Mesothelial cell of epicardium (in vitro differentiated cells): ENCODE data around the gene FAM241B. TPM values are rescaled to one million over a fixed set of nuclear protein-coding genes. Genes with fewer than 3 reads are reported as not detected.

ENCODE experiments used
- DNase-seq, 2 experiments: peaks; one replicate each; pipeline ENCODE4 v3.0.0; 2021; ENCODE audit warnings: low spot score in 2 of 2; ENCODE audit not compliant: unreplicated experiment in 2 of 2
- H3K27ac Mint-ChIP-seq: 2 replicates; pipeline ENCODE4 v1.8.0; 2021; ENCODE audit warnings: mixed read lengths
- H3K27me3 Mint-ChIP-seq: 2 replicates; pipeline ENCODE4 v1.8.0; 2021; ENCODE audit warnings: low read depth, mixed read lengths
- H3K36me3 Mint-ChIP-seq: 2 replicates; pipeline ENCODE4 v1.8.0; 2021; ENCODE audit warnings: mixed read lengths
- H3K4me1 Mint-ChIP-seq: 2 replicates; pipeline ENCODE4 v1.8.0; 2021; ENCODE audit warnings: mixed read lengths
- H3K4me3 Mint-ChIP-seq: 2 replicates; pipeline ENCODE4 v1.8.0; 2021; ENCODE audit warnings: mild to moderate bottlenecking, moderate library complexity, mixed read lengths
- H3K9me3 Mint-ChIP-seq: 2 replicates; pipeline ENCODE4 v1.8.0; 2021; ENCODE audit warnings: mixed read lengths
- CTCF ChIP-seq: fragments of 200-600 bp; sonication (generic); IDR thresholded peaks from one replicate; pipeline ENCODE4 v1.5.0; 2021; ENCODE audit warnings: antibody characterized with exemption; ENCODE audit not compliant: unreplicated experiment
- total RNA-seq: library from RNA; stranded (reverse); gene quantifications from 3 replicates; pipeline ENCODE4 v1.2.1, GENCODE V29; 2021

FAM241B gene
- total RNA-seq, 1 donor from 2014 or later: 20.1 TPM

GRCh38 chr10:69657866-69658265 is 27.8 kb downstream of the FAM241B start:
- Mint-ChIP-seq H3K4me1 (peaks cover 32% of the 10 kb centered on the region), H3K36me3 (no peaks in the 10 kb centered on the region), H3K27me3 (peaks cover 8% of the 10 kb centered on the region), H3K27ac (no peak overlapping the region), H3K4me3 (no peak overlapping the region), H3K9me3 (no peaks in the 10 kb centered on the region)
- TF ChIP-seq CTCF: no peak
- no peak for DNase-seq

DNA sequence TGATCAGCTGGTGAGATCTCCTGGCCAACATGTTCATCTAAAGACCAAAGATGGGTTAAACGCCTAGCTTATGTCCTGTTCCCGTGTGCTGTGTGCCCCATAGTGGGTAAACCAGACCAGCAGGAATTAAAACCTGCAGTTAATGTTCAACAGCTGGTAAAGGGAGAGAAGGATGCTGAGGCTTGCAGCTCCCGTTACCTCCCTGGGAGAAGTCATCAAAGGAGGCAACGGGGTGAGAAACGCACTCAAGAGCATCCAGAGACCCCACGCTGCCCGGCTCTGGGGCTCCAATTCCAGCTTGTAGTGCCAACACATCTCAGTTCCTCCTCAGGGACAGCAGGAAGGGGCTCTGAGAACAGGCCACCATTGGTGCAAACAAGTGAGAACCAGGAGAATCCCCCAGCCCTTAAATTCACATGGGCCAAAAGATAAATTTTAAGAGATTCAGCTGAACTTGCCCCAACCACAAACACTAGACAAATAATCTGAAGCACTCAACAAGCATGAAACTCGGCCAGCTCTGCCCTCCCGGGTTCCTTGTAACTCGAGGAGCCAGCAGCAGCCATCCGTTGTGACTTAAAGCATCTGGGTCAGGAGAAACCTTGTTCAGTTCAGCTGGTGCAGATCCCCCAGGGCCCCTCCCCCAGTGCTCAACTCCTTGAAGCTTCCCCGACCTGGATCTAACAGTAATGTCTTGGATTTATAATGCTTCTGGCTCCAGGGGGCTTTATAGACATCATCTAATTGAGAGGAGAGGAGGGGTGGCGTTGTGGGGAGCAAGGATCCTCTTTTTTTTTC is 29.4 kb downstream of the FAM241B start:
- H3K9me3 Mint-ChIP-seq: no peaks in the 10 kb centered on the region
- H3K27ac Mint-ChIP-seq: no peak overlapping the region
- H3K27me3 Mint-ChIP-seq: peaks cover 8% of the 10 kb centered on the region
- no peaks in the 10 kb centered on the region for H3K36me3 Mint-ChIP-seq
- H3K4me1 Mint-ChIP-seq: peaks cover 35% of the 10 kb centered on the region
- TF ChIP-seq CTCF: no peak
- no peak for DNase-seq
- H3K4me3 Mint-ChIP-seq: no peak overlapping the region

DNA sequence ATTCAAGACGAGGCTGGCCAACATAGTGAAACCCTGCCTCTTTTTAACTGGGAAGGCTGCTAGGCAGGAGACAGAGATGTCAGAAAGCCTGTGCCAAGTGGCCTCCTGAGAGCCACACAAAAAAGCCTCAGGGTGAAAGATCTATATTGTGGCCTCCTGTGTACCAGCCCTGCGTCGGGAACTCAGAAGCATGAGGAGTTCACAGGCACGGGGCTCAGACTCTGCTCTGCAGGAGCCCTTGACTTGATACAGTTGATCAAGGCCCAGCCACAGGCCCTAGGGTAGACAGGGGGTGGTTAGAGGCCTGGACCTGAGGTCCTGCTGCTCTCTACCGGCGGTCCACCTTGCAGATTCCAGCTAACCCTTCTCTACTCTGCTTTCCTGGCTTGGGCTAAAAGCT is 30.2 kb downstream of the FAM241B start:
- no peak overlapping the region for H3K4me3 Mint-ChIP-seq

DNA sequence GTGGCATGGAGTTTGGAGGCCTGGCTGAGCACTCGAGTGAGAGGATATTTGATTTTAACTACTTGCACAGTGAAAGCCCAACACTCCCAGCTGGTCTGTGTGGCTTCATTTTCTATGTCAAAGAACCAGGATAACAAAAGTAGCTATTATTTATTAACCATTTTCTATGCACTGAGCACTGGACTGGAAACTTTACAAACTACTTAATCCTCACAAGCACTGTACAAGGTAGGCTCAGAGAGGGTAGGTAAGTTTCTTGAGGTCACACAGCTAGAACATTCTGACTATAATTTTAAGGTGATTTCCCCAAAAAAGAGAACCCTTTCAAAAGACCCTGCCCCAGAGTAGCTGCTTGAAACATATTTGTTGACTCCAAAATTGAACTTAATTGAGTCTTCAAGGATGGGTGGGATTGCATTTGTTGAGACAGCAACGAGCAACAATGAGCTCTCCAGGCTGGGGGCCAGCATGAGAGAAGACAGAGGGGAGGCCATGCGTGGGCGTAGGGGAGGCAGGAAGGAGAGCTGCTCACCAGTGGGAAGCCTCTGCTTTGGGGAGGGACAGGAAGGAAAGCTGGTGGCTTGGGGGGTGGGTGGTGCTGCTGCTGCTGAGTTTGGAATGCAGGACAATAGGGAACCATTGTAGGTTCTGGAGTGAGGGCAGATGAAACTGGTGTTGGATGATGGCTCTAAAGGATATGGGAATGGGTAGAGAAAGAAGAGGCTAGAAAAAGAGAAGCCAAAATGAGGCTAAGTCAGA is 31.5 kb downstream of the FAM241B start:
- Mint-ChIP-seq H3K36me3 (no peaks in the 10 kb centered on the region), H3K9me3 (no peaks in the 10 kb centered on the region), H3K27ac (peak overlapping the region; percentile 58), H3K4me3 (no peak overlapping the region), H3K27me3 (peaks cover 6% of the 10 kb centered on the region), H3K4me1 (peaks cover 30% of the 10 kb centered on the region)
- no peak for TF ChIP-seq CTCF
- DNase-seq: no peak

More for the DNA sequence above, 30.2 kb downstream of the FAM241B start:
- DNase-seq: no peak
- Mint-ChIP-seq H3K27ac (no peak overlapping the region), H3K4me1 (peaks cover 35% of the 10 kb centered on the region), H3K27me3 (peaks cover 8% of the 10 kb centered on the region), H3K9me3 (no peaks in the 10 kb centered on the region), H3K36me3 (no peaks in the 10 kb centered on the region)
- TF ChIP-seq CTCF: no peak

DNA sequence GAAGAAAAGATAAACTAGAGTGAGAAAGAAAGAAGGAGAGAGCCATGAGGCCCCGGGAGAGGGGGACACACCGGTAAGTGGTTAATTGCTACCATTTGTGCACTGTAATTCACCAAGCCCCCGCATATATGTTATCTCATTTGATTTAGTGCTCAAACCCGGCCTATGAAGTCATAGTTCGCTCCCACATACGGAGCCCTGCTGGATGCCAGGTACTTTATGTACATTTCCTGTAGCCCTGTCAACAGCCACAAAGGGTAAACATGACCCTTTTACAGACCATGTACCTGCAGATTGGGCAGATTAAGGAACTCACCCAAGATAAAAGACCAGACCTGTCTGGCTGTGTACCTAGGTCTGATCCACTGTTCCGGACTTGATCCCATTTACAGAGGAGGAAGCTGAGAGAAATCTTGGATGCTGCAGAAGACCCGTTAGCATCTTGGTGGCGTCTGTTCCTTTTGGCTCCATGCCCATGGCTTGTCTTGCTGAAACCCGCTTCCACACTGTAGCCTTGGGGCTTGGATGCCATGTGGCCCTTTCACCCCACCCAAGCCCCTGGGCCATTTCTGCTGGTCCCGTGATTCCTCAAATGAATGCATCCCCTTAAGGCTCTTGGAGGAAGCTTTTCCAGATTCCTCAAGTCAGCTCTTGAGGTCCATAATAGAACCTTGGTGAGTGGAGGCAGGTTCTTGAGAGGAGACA is 32.3 kb downstream of the FAM241B start:
- Mint-ChIP-seq H3K27ac (peak overlapping the region; percentile 58), H3K36me3 (no peaks in the 10 kb centered on the region), H3K9me3 (no peaks in the 10 kb centered on the region), H3K4me3 (no peak overlapping the region), H3K27me3 (peaks cover 12% of the 10 kb centered on the region), H3K4me1 (peaks cover 27% of the 10 kb centered on the region)
- TF ChIP-seq CTCF: no peak
- no peak for DNase-seq
